ENCODE measurements around the gene SENP5. TPM values are rescaled to one million over a fixed set of nuclear protein-coding genes. Genes with fewer than 3 reads are reported as not detected.
"Not testable (repeated sequence)": the region's sequence is repeated elsewhere in the genome, so short reads cannot be mapped to it uniquely, and the experiment has no call there.

SENP5 gene
- total and polyA plus RNA-seq, 2 experiments from 2014 or later = 16.9 to 36.2 TPM

GRCh38 chr3:196837819-196838420, 29.8 kb upstream of the SENP5 start:
- H3K36me3 ChIP-seq (ENCODE audit: low read depth) = 0 out of 2 replicates have a peak, but pooled peaks cover under 1% of the 10 kb centered on the region
- H3K27me3 ChIP-seq (replicated peaks; ENCODE audit: insufficient read depth) = no peaks in the 10 kb centered on the region
- TF ChIP-seq EZH2phosphoT487 (IDR thresholded peaks at IDR 0.05; ENCODE audit: insufficient read depth, low read depth) = no peak
- TF ChIP-seq EZH2 (IDR thresholded peaks at IDR 0.05; ENCODE audit: insufficient read depth, poor library complexity, severe bottlenecking) = no peak
- no peaks in the 10 kb centered on the region for H3K9me3 ChIP-seq (ENCODE audit: low read depth)
- 9 to 12% methylated on average over 3 of the region's 3 CpGs for WGBS, 2 experiments (ENCODE audit: low coverage in 1 of 2, low lambda C conversion rate in 2 of 2, missing lambda C conversion rate in 2 of 2)
- no peaks in the 10 kb centered on the region for H3K79me2 ChIP-seq (ENCODE audit: insufficient read depth)
- H3K4me1 ChIP-seq (ENCODE audit: insufficient read depth) = no peaks in the 10 kb centered on the region
- DNase-seq = peak; percentile 68
- H3K4me2 ChIP-seq (ENCODE audit: unreplicated experiment) = no peak overlapping the region
- H3K9me2 ChIP-seq (ENCODE audit: insufficient read depth) = no peaks in the 10 kb centered on the region
- no peak overlapping the region for H3K9ac ChIP-seq
- H2AFZ ChIP-seq = no peak overlapping the region
- no peaks in the 10 kb centered on the region for H4K20me1 ChIP-seq (ENCODE audit: insufficient read depth)
- H3K4me3 ChIP-seq = no peak overlapping the region
- in situ Hi-C loops (cut with MboI) = no loop called here
- H3F3A ChIP-seq (ENCODE audit: insufficient read depth) = peaks cover 8% of the 10 kb centered on the region; the same call in 1 of the 2 replicates
- H3K27ac ChIP-seq = no peak overlapping the region

DNA sequence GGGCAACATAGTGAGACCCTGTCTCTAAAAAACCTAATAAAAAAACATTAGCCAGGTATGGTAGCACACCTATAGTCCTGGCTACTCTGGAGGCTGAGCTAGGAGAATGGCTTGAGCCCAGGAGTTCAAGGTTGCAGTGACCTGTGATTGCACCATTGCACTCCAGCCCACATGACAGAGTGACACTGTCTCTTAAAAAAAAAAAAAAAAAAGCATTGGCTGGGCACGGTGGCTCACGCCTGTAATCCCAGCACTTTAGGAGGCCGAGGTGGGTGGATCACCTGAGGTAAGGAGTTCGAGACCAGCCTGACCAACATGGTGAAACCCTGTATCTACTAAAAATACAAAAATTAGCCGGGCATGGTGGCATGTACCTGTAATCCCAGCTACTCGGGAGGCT, 28.4 kb upstream of the SENP5 start:
- H3K27ac ChIP-seq; H3K9me3 ChIP-seq (ENCODE audit: low read depth); H3K4me3 ChIP-seq; H4K20me1 ChIP-seq (ENCODE audit: insufficient read depth); H3K27me3 ChIP-seq (replicated peaks; ENCODE audit: insufficient read depth); H3K36me3 ChIP-seq (ENCODE audit: low read depth); H2AFZ ChIP-seq; H3K4me1 ChIP-seq (ENCODE audit: insufficient read depth); H3K9me2 ChIP-seq (ENCODE audit: insufficient read depth); in situ Hi-C loops (cut with MboI); H3K9ac ChIP-seq; H3F3A ChIP-seq (ENCODE audit: insufficient read depth); DNase-seq; H3K79me2 ChIP-seq (ENCODE audit: insufficient read depth); H3K4me2 ChIP-seq (ENCODE audit: unreplicated experiment): not testable (repeated sequence)
- WGBS, 2 experiments (ENCODE audit: low coverage in 1 of 2, low lambda C conversion rate in 2 of 2, missing lambda C conversion rate in 2 of 2) = 84% methylated on average over 6 of the region's 6 CpGs

DNA sequence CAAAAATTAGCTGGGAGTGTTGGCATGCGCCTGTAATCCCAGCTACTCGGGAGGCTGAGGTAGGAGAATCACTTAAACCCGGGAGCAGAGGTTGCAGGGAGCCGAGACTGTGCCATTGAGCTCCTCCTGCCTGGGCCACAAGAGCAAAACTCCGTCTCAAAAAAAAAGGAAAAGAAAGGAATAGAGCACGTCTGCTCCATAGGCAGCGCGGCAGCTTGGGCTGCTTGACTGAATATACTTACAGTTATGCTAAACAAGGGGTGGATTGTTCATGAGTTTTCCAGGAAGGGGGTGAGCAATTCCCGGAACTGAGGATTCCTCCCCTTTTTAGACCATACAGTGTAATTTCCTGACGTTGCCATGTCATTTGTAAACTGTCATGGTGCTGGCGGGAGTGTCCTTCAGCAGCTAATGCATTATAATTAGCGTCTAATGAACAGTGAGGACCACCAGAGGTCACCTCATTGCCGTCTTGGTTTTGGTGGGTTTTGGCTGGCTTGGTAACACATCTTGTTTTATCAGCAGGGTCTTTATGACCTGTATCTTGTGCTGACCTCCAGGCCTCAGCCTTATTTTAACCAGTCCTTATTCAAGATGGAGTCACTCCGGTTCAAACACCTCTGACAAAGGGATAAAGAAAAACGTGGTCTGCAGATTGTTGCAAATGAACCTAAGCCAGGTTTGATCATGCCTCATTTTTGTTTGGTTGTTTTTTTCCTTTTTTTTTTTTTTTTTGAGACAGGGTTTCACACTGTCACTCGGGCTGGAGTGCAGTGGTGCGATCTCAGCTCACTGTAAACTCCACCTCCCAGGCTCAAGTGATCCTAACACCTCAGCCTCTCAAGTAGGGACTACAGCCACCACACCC, 24.9 kb upstream of the SENP5 start:
- H3K4me2 ChIP-seq (ENCODE audit: unreplicated experiment) = no peak overlapping the region
- no peaks in the 10 kb centered on the region for H3K79me2 ChIP-seq (ENCODE audit: insufficient read depth)
- H4K20me1 ChIP-seq (ENCODE audit: insufficient read depth) = no peaks in the 10 kb centered on the region
- in situ Hi-C loops (cut with MboI) = no loop called here
- no peaks in the 10 kb centered on the region for H3F3A ChIP-seq (ENCODE audit: insufficient read depth)
- 59 to 60% methylated on average over 17 of the region's 17 CpGs for WGBS, 2 experiments (ENCODE audit: low coverage in 1 of 2, low lambda C conversion rate in 2 of 2, missing lambda C conversion rate in 2 of 2)
- no peak overlapping the region for H2AFZ ChIP-seq
- no peak overlapping the region for H3K27ac ChIP-seq
- H3K9me2 ChIP-seq (ENCODE audit: insufficient read depth) = no peaks in the 10 kb centered on the region
- no peak overlapping the region for H3K9ac ChIP-seq
- no peaks in the 10 kb centered on the region for H3K9me3 ChIP-seq (ENCODE audit: low read depth)
- TF ChIP-seq EZH2phosphoT487 (IDR thresholded peaks at IDR 0.05; ENCODE audit: insufficient read depth, low read depth) (no peak), EZH2 (IDR thresholded peaks at IDR 0.05; ENCODE audit: insufficient read depth, poor library complexity, severe bottlenecking) (no peak)
- H3K36me3 ChIP-seq (ENCODE audit: low read depth) = no peaks in the 10 kb centered on the region
- DNase-seq = no peak
- H3K4me1 ChIP-seq (ENCODE audit: insufficient read depth) = no peaks in the 10 kb centered on the region
- H3K27me3 ChIP-seq (replicated peaks; ENCODE audit: insufficient read depth) = no peaks in the 10 kb centered on the region
- H3K4me3 ChIP-seq = no peak overlapping the region

DNA sequence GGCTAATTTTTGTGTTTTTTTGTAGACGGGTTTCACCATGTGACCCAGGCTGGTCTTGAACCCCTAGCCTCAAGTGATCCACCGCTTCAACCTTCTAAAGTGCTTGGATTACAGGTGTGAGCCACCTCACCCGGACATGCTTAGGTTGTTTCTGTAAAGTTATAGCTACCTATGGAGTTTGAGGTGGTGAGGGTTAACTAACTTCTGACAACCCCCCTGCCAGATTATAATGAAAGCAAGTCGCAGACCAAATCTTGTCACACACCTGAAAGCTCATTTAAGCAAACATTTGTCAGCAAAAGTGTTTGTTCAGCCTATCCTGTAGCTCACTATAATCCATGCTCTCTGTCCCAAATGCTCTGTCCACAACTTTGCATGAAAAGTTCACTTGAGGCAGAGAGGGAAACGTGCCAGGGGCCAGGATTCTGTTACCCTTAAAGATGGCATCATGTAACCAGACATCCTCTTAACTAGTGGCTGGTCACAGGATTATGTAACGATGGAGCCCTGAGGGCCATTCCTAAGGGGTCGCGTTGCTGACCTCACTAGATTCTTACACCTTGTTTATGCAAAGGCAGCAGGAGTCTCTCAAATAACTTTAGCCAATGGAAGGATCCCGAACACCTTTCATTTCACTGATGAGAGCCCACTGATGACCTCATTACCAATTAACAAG, 24.1 kb upstream of the SENP5 start:
- Histone ChIP-seq H3K9me2 (ENCODE audit: insufficient read depth) (no peaks in the 10 kb centered on the region), H3K27ac (no peak overlapping the region), H3K79me2 (ENCODE audit: insufficient read depth) (no peaks in the 10 kb centered on the region), H3K9me3 (ENCODE audit: low read depth) (no peaks in the 10 kb centered on the region), H3K36me3 (ENCODE audit: low read depth) (no peaks in the 10 kb centered on the region), H3K4me3 (no peak overlapping the region), H3K27me3 (replicated peaks; ENCODE audit: insufficient read depth) (no peaks in the 10 kb centered on the region), H2AFZ (no peak overlapping the region), H4K20me1 (ENCODE audit: insufficient read depth) (no peaks in the 10 kb centered on the region), H3K4me2 (ENCODE audit: unreplicated experiment) (no peak overlapping the region), H3K9ac (no peak overlapping the region), H3F3A (ENCODE audit: insufficient read depth) (no peaks in the 10 kb centered on the region), H3K4me1 (ENCODE audit: insufficient read depth) (no peaks in the 10 kb centered on the region)
- in situ Hi-C loops (cut with MboI) = no loop called here
- 75 to 79% methylated on average over 9 of the region's 9 CpGs for WGBS, 2 experiments (ENCODE audit: low coverage in 1 of 2, low lambda C conversion rate in 2 of 2, missing lambda C conversion rate in 2 of 2)
- no peak for DNase-seq
- TF ChIP-seq EZH2phosphoT487 (IDR thresholded peaks at IDR 0.05; ENCODE audit: insufficient read depth, low read depth) (no peak), EZH2 (IDR thresholded peaks at IDR 0.05; ENCODE audit: insufficient read depth, poor library complexity, severe bottlenecking) (no peak)

DNA sequence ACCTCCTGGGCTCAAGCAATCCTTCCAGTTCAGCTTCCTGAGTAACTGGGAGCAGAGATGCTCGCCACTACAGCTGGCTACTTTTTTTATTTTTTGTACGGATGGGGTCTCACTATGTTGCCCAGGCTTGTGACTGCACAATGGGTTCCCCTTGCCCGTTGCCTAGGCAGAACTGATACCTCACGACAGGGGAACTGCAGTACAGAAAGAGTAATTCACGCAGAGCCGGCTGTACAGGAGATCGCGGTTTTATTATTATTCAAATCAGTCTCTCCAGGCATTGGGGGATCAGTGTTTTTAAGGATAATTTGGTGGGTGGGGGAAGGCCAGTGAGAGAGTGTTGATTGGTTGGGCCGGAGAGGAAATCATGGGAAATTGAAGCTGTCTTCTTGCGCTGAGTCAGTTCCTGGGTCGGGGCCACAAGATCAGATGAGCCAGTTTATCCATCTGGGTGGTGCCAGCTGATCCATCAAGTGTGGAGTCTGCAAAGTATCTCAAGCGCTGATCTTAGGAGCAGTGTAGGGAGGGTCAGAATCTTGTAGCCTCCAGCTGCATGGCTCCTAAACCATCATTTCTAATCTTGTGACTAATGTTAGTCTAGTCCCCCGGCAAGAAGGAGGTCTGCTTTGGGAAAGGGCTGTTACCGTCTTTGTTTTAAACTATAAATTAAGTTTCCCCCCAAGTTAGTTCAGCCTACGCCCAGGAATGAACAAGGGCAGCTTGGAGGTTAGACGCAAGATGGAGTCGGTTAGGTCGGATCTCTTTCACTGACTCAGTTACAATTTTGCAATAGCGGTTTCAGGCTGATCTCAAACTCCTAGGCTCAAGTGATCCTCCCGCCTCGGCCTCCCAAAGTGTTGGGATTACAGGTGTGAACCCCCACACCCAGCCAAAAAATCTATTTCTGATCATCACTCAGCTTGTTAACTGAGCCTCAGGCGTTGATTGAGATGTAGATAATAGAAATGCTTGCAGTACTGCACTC, 23.2 kb upstream of the SENP5 start:
- H3K4me2 ChIP-seq (ENCODE audit: unreplicated experiment); H3K9ac ChIP-seq; H3K4me3 ChIP-seq; H3K79me2 ChIP-seq (ENCODE audit: insufficient read depth); H3K36me3 ChIP-seq (ENCODE audit: low read depth); in situ Hi-C loops (cut with MboI); H3F3A ChIP-seq (ENCODE audit: insufficient read depth); H3K27me3 ChIP-seq (replicated peaks; ENCODE audit: insufficient read depth); H3K9me3 ChIP-seq (ENCODE audit: low read depth); H3K4me1 ChIP-seq (ENCODE audit: insufficient read depth); H2AFZ ChIP-seq; H4K20me1 ChIP-seq (ENCODE audit: insufficient read depth); H3K27ac ChIP-seq; DNase-seq; H3K9me2 ChIP-seq (ENCODE audit: insufficient read depth): not testable (repeated sequence)
- WGBS, 2 experiments (ENCODE audit: low coverage in 1 of 2, low lambda C conversion rate in 2 of 2, missing lambda C conversion rate in 2 of 2) = 88% methylated on average over 20 of the region's 22 CpGs

DNA sequence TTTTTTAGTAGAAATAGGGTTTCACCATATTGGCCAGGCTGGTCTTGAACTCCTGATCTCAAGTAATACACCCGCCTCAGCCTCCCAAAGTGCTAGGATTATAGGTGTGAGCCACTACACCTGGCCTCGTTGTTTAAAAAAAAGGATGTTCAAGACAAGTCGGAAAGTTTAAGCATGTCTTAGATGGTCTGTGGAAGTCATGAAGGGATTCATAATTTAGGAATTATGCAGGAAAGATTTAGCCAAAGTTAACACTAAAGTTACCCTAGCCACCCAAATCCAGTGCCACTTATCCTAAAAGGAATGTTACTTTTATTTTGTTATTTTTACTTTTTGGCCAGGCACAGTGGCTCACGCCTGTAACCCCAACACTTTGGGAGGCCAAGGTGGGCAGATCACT, 19.3 kb upstream of the SENP5 start:
- H3K27ac ChIP-seq; H3K4me3 ChIP-seq; DNase-seq; in situ Hi-C loops (cut with MboI); H3K36me3 ChIP-seq (ENCODE audit: low read depth); H3K79me2 ChIP-seq (ENCODE audit: insufficient read depth); H3K9me3 ChIP-seq (ENCODE audit: low read depth); H3K9ac ChIP-seq; H3K4me2 ChIP-seq (ENCODE audit: unreplicated experiment); H3K4me1 ChIP-seq (ENCODE audit: insufficient read depth); H4K20me1 ChIP-seq (ENCODE audit: insufficient read depth); H3K27me3 ChIP-seq (replicated peaks; ENCODE audit: insufficient read depth); H2AFZ ChIP-seq; H3F3A ChIP-seq (ENCODE audit: insufficient read depth); H3K9me2 ChIP-seq (ENCODE audit: insufficient read depth): not testable (repeated sequence)
- WGBS, 2 experiments (ENCODE audit: low coverage in 1 of 2, low lambda C conversion rate in 2 of 2, missing lambda C conversion rate in 2 of 2) = 71 to 72% methylated on average over 4 of the region's 4 CpGs

Measured in GM23248 (cell line).